Renal pelvis (tissue), 4 donors: ENCODE measurements around the gene DUSP22. TPM values are rescaled to one million over a fixed set of nuclear protein-coding genes. Genes with fewer than 3 reads are reported as not detected.

Experiments
- DNase-seq: peaks from one replicate; pipeline ENCODE4 v3.0.0-alpha.2; 2013
- polyA plus RNA-seq, 3 donors: library from polyadenylated mRNA; unstranded; fragments of 120-200 nt; gene quantifications; one replicate each; pipeline ENCODE4 v1.2.1, GENCODE V29; 2013; ENCODE audit not compliant: insufficient read length in 3 of 3

DUSP22 gene
- polyA plus RNA-seq, 3 donors, result 22.3 to 23.4 (median 22.6) TPM

GRCh38 chr6:336159-337114 is 44.1 kb downstream of the DUSP22 start:
- no peak for DNase-seq

- no peak for DNase-seq
Observed at GRCh38 chr6:337805-338368, 45.6 kb downstream of the DUSP22 start.

GRCh38 chr6:338815-339262 is 46.6 kb downstream of the DUSP22 start:
- DNase-seq, result no peak

- DNase-seq, result no peak
Observed at GRCh38 chr6:339480-339879, 47.2 kb downstream of the DUSP22 start.

DNA sequence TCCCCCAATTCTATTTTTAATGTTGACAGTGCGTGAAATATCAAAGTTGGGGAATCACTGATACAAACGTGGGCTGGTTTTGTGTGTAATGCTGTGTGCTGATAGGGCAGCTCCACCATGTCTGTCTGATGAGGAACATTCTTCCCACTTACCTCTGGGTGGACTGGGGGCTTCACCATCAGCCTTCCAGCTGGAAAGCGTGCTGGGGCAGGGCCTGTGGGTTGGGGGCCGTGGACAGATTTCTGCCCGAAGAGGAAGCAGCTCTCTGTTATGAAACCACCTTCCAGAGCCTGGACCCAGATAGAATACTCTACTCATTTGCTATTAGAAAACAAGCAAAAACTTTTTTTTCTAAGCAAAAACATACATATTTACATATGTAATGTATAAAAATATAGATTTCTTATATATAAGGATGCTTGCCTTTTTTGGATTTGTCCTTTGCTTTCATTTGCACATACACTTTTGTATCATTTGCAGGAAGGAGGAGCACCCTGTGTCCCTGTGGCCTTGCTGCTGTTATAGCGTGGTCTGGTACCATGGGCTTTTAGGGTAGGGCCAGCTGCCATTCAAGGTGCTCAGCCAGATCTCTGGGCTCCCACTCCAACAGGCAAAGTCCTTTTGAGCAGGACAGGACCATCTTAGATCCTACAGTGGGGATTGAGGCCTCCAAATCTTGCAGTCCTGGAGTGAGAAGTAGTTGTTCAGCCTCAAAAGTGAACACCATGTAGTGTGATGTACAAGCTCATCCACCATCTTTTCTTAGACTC is 48.1 kb downstream of the DUSP22 start:
- DNase-seq, result no peak

DNA sequence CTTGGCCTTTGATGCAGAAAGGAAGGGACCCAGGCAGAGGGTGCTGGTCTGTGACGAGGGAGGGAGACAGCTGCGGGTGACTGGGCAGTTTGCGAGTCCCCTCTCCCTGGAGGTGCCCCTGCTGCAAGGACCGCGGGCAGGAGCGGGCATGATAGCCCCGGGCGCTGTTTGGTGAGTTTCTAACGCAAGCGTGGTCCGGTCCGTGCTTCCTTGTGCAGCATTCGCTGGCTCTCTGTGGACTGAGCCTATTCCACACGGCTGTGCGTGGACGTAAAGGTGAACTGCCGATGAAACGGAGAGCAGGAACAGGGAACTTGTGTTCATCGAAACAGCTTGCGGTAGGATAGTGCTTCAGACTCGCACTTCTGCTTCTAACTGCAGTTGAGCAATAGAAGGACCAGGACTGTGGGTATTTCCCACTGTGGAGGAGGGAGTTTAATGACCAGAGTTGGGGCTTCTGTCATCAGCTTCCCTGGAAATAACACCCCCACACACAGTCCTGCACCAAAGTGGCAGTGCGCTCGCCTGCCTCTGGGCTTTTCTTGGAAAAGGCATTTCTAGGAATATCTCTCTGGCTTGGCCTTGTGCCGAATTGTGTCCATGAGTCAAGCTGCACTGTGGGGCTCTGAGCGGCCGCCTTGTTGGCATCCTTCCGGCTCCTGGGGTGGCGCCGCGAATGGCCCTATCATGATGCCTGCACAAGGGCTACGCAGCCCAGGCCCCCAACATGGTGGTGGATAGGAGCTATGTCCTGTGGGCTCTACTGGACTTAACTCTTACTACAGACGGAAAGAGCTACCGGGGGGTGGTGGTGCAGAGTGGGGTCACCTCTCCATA is 48.9 kb downstream of the DUSP22 start:
- no peak for DNase-seq

GRCh38 chr6:341914-342831 is 49.9 kb downstream of the DUSP22 start:
- no peak for DNase-seq

- no peak for DNase-seq
Observed at GRCh38 chr6:342832-343179, 50.5 kb downstream of the DUSP22 start.

DNA sequence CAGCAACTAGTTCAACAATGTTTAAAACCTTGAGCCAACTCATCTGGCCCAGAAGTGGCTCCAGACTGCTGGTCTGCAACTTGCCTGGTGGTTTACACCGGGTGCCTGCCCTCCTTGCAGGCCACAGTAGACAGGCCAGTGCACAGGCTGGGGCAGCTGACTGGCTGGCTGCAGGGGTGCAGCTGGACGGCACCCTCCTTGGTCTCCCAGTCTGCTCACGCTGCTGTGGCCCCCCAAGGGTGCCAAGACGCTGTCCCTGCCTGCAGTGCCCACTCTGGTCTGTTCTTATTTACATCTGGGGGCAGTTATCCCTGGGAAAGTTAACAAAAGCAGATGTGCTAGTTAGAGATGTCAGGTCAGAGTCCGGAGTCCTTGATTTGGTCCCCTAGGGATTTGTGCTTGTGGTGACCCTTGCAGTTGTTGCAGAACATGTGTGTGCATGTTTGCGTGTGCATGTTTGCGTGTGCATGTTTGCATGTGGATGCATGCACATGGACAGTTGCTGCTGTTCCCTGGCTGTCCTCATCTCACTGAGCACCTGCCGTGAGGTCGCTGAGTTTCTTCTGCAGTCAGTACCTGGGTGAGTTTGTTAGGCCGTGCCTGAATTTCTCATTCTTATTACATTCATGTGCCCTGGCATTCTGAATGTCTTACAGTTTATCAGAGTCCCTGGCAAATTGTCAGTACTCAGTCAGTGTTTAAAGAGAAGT is 51.1 kb downstream of the DUSP22 start:
- DNase-seq, result no peak

DNA sequence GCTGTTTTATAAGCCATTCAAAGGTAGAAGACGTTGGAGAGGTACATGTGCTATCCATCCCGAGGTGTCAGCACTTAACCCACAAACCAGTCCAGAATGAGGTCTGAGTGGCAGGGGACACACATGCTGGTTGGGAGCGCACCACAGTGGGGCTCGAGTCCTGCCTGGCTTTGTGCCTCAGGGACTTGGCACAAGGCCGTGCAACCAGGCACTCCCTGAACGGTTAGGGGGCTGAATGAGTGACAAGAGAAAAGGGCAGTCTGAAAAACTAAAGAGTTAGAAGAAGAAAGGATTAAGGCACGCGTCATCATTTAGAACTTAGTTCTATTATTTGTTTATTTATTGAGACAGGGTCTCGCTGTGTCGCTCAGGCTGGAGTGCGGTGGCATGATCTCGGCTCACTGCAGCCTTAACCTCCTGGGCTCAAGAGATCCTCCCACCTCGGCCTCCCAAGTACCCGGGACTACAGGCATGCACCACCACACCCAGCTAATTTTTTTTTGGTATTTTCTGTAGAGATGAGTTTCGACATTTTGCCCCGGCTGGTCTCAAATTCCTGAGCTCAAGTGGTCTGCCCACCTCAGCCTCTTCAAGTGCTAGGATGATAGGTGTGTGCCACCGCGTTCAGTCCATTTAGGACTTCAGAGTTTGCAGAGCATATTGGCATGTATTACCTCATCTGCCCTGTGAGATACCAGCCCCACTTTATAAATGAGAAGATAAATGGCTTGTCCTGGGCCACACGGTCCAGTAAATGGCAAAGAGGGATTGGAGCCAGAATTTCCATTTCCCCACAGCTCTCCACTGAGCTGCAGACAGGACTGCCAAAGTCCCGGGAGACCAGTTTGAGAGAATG is 51.9 kb downstream of the DUSP22 start:
- no peak for DNase-seq

GRCh38 chr6:344816-345340 is 52.6 kb downstream of the DUSP22 start:
- DNase-seq, result no peak

DNA sequence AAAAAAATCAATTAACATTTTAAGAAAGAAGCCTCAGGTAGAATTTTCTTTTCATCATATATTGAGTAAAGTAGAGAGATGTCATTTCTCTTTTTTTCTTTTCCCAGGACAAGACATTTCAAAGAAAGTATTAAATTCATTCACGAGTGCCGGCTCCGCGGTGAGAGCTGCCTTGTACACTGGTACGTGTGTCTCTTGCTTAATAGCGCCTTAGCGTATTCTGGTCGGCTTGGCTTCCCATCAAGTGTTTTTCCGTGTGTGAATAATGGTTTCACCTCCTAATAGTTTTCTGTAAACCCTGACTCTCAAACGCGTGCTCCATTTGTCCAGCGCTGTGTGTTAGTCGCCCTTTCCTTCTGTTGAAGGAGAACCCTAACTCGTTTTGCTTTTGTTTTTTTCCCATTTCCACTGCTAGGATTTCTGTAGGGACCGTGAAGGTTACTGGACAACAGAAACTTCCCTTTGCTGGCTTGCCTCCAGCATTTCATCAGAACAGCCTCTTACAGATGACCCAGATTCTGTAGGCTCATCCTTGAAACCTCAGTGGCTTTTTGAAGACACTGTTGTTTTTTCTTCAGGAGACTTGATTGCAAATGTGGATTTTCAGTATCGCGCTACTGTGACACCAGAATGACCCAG is 53.6 kb downstream of the DUSP22 start:
- DNase-seq, result no peak

DNA sequence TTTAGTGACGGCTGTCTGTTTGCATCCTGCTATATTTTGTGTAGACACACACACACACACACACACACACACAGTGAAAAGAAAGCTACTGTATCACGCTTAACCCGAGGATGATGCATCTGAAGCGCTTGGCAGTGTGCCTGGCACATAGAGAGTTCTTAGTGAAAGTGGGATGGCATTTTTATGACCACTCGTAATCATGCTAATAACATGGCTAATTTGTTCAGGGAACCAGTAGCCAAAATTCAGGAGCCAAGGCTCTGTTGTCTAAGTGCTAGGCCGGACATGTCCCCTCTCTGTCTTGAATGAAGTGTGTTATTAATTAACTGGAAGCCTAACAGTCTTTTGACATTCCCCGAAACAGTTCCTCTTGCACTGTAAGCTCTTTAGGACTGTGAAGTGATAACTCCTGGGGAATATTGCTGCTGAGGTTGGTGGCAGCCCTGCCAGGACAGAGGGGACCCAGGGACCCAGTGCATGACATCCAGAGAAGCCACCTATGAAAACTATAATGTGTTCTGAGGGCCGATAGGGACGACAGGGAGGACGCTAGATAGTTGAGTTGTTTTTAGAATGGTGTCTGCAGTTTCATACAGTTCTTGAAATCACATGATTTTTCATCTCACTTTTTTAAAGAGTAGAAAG is 54.2 kb downstream of the DUSP22 start:
- DNase-seq, result no peak

- DNase-seq, result no peak
Observed at GRCh38 chr6:347232-347631, 54.9 kb downstream of the DUSP22 start.

- no peak for DNase-seq
Observed at GRCh38 chr6:347951-348859, 55.9 kb downstream of the DUSP22 start.

DNA sequence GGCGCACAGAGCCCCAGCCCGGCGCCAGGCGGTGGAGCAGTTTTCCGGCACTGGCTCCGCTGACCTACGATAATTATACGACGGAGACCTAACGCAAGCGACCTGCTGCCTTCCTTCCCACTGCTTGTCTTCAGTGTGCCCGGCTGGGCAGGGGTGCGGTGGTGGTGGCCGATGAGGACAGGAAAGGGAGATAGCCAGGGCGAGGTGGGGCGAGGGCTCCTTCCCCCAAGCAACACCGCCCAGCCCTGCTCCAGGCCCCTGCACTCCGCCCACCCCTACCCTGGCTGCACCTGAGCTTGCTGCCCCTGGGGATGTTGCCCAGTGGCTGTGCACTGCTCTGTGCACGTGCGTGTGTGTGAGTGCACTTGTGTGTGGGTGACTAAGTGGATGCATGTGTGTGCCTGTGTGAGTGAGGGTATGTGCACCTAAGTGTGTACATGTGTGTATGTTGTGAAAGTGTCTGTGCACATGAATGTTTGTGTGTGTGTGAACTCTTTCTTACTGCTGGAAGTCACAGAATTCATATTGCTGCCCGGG is 56.6 kb downstream of the DUSP22 start:
- DNase-seq, result no peak
